ENCODE measurements around the gene PLEKHS1. TPM values are rescaled to one million over a fixed set of nuclear protein-coding genes. Genes with fewer than 3 reads are reported as not detected.

PLEKHS1 gene
- total RNA-seq, 1 experiment from 2014 or later: not detected

DNA sequence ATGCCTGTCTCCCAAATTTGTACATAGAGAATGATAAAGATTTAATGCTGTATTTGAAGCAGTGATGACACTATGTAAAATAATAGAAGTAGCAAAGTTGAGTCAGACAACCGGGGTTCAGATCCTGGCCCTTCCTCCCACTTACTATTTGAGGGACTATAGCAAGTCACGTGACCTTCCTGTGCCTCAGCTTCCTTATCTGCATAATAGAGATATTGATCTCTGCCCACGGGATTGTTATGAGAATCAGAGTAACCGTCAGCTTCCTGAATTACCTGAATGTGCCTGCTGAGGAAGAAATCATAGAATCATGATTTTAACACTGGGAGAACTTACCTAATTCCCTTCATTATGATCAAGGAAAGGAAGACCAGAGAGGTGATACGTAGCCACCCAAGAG is 44.9 kb upstream of the PLEKHS1 start:
- Histone ChIP-seq H3K4me1 (ENCODE audit: insufficient read depth, low read length) (peaks cover 16% of the 10 kb centered on the region; the same call in 1 of the 2 replicates), H2AFZ (ENCODE audit: low read length) (no peak overlapping the region), H2BK20ac (ENCODE audit: low read depth, low read length, poor library complexity, severe bottlenecking) (no peak overlapping the region), H2BK15ac (ENCODE audit: low read depth, low read length) (no peak overlapping the region), H3K14ac (ENCODE audit: insufficient read depth, low read length) (no peak overlapping the region), H2BK5ac (ENCODE audit: insufficient read length, low read length) (no peak overlapping the region), H3K79me2 (ENCODE audit: insufficient read depth, low read length) (no peaks in the 10 kb centered on the region), H4K5ac (ENCODE audit: insufficient read length, low read depth, low read length) (no peak overlapping the region), H3K56ac (ENCODE audit: insufficient read length, low read depth, low read length) (no peak overlapping the region), H3K23me2 (ENCODE audit: insufficient read length, low read depth, low read length, poor library complexity, severe bottlenecking) (no peaks in the 10 kb centered on the region), H4K20me1 (ENCODE audit: control insufficient read depth, insufficient read depth, insufficient read length) (no peaks in the 10 kb centered on the region), H3K23ac (ENCODE audit: insufficient read length, low read depth, low read length) (no peak overlapping the region), H2BK12ac (ENCODE audit: insufficient read length, low read depth, low read length) (no peak overlapping the region), H3K27ac (ENCODE audit: insufficient read length, low read depth, low read length) (no peak overlapping the region), H3K4ac (ENCODE audit: low read depth, low read length) (no peak overlapping the region), H3K4me2 (ENCODE audit: insufficient read depth, insufficient read length, low read length) (no peak overlapping the region), H4K8ac (replicated peaks; ENCODE audit: insufficient read length, low read depth, low read length) (no peak overlapping the region), H3K79me1 (ENCODE audit: insufficient read depth, low read depth, low read length, poor library complexity, severe bottlenecking) (no peaks in the 10 kb centered on the region), H2AK5ac (ENCODE audit: insufficient read length, low read length) (no peak overlapping the region), H2BK120ac (ENCODE audit: low read depth, low read length, poor library complexity, severe bottlenecking) (no peak overlapping the region), H4K91ac (ENCODE audit: insufficient read length, low read depth, low read length) (no peak overlapping the region), H3K18ac (ENCODE audit: insufficient read length, low read depth, low read length) (no peak overlapping the region), H3K9me3 (ENCODE audit: control insufficient read depth, low read depth, low read length) (no peaks in the 10 kb centered on the region), H3T11ph (ENCODE audit: low read length) (no peak overlapping the region), H3K9ac (ENCODE audit: extremely low read depth, insufficient read length, low read length) (no peak overlapping the region), H3K27me3 (ENCODE audit: insufficient read depth, low read length) (no peaks in the 10 kb centered on the region)
- H3K4me3 Mint-ChIP-seq: no peak overlapping the region
- H3K27me3 Mint-ChIP-seq (ENCODE audit: low read depth): peaks cover 8% of the 10 kb centered on the region
- peaks cover 39 to 43% of the 10 kb centered on the region in 2 experiments for H3K4me1 Mint-ChIP-seq
- TF ChIP-seq, protein P1, sequence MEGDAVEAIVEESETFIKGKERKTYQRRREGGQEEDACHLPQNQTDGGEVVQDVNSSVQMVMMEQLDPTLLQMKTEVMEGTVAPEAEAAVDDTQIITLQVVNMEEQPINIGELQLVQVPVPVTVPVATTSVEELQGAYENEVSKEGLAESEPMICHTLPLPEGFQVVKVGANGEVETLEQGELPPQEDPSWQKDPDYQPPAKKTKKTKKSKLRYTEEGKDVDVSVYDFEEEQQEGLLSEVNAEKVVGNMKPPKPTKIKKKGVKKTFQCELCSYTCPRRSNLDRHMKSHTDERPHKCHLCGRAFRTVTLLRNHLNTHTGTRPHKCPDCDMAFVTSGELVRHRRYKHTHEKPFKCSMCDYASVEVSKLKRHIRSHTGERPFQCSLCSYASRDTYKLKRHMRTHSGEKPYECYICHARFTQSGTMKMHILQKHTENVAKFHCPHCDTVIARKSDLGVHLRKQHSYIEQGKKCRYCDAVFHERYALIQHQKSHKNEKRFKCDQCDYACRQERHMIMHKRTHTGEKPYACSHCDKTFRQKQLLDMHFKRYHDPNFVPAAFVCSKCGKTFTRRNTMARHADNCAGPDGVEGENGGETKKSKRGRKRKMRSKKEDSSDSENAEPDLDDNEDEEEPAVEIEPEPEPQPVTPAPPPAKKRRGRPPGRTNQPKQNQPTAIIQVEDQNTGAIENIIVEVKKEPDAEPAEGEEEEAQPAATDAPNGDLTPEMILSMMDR (conservative IDR thresholded peaks at IDR 0.05): no peak
- WGBS (ENCODE audit: extremely low coverage, insufficient read length, low lambda C conversion rate): no CpG with 5 or more reads among the region's 5 CpGs
- H3K9me3 Mint-ChIP-seq: no peaks in the 10 kb centered on the region
- H3K27ac Mint-ChIP-seq: no peak overlapping the region
- no peak for DNase-seq
- no peaks in the 10 kb centered on the region for H3K36me3 Mint-ChIP-seq (ENCODE audit: insufficient read depth in 1 of 3, low read depth in 3 of 3)
